ENCODE results near the gene COL6A1. TPM values are rescaled to one million over a fixed set of nuclear protein-coding genes. Genes with fewer than 3 reads are reported as not detected.
"Not testable (repeated sequence)": the region's sequence is repeated elsewhere in the genome, so short reads cannot be mapped to it uniquely, and the experiment has no call there.

Gene COL6A1
- total RNA-seq, 1 donor from 2014 or later, result 135 TPM

GRCh38 chr21:46001821-46002681 is 20.5 kb downstream of the COL6A1 start:
- H3K4me3 ChIP-seq (ENCODE audit: low read depth, low read length), result no peak overlapping the region

GRCh38 chr21:46002841-46003574 is 21.4 kb downstream of the COL6A1 start:
- no peak overlapping the region for H3K4me3 ChIP-seq (ENCODE audit: low read depth, low read length)
- DNase-seq (ENCODE audit: low read depth), result no peak

More at GRCh38 chr21:46001821-46002681, 20.5 kb downstream of the COL6A1 start:
- no peak for DNase-seq (ENCODE audit: low read depth)
- no peak for TF ChIP-seq CTCF (conservative IDR thresholded peaks at IDR 0.05; ENCODE audit: low read depth, low read length)

GRCh38 chr21:46003575-46004007 is 22.0 kb downstream of the COL6A1 start:
- TF ChIP-seq CTCF (conservative IDR thresholded peaks at IDR 0.05; ENCODE audit: low read depth, low read length), result no peak
- no peak for DNase-seq (ENCODE audit: low read depth)

More at GRCh38 chr21:46002841-46003574, 21.4 kb downstream of the COL6A1 start:
- no peak for TF ChIP-seq CTCF (conservative IDR thresholded peaks at IDR 0.05; ENCODE audit: low read depth, low read length)

GRCh38 chr21:46004168-46004861 is 22.7 kb downstream of the COL6A1 start:
- DNase-seq (ENCODE audit: low read depth), result no peak
- TF ChIP-seq CTCF (conservative IDR thresholded peaks at IDR 0.05; ENCODE audit: low read depth, low read length), result no peak
- no peak overlapping the region for H3K4me3 ChIP-seq (ENCODE audit: low read depth, low read length)

More at GRCh38 chr21:46003575-46004007, 22.0 kb downstream of the COL6A1 start:
- no peak overlapping the region for H3K4me3 ChIP-seq (ENCODE audit: low read depth, low read length)

GRCh38 chr21:46005081-46005480 is 23.5 kb downstream of the COL6A1 start:
- TF ChIP-seq CTCF (conservative IDR thresholded peaks at IDR 0.05; ENCODE audit: low read depth, low read length), result no peak
- DNase-seq (ENCODE audit: low read depth), result no peak
- no peak overlapping the region for H3K4me3 ChIP-seq (ENCODE audit: low read depth, low read length)

- no peak overlapping the region for H3K4me3 ChIP-seq (ENCODE audit: low read depth, low read length)
- TF ChIP-seq CTCF (conservative IDR thresholded peaks at IDR 0.05; ENCODE audit: low read depth, low read length), result no peak
- DNase-seq (ENCODE audit: low read depth), result no peak
Observed at GRCh38 chr21:46005481-46005881, 23.9 kb downstream of the COL6A1 start.

GRCh38 chr21:46005894-46006546 is 24.4 kb downstream of the COL6A1 start:
- not testable (repeated sequence) for H3K4me3 ChIP-seq (ENCODE audit: low read depth, low read length); DNase-seq (ENCODE audit: low read depth)

All from epithelial cell of proximal tubule (primary cell).